GM19043 (cell line): Measurements from ENCODE around the gene SLC1A7.

Experiments
- ATAC-seq: cut with Tn5 transposase; IDR thresholded peaks from one replicate; pipeline ENCODE4 v1.9.1; 2021; ENCODE audit warnings: low read depth; ENCODE audit not compliant: unreplicated experiment

SLC1A7 gene

DNA sequence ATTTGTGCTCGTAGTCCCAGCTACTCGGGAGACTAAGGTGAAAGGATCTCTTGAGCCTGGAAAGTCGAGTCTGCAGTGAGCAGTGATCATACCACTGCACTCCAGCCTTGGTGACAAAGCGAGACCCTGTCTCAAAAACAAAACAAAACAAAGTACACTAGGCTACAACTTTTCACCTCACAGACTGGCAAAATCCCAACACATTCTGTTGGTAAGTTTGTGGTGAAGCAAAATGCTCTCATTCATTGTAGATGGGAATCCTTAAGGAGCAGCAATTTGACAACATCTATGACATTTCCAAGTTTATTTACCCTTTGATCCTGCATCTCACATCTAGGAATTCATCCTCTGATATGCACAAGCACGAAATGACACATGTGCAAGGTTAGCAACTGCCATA, 20.2 kb upstream of the SLC1A7 start:
- ATAC-seq: no peak

DNA sequence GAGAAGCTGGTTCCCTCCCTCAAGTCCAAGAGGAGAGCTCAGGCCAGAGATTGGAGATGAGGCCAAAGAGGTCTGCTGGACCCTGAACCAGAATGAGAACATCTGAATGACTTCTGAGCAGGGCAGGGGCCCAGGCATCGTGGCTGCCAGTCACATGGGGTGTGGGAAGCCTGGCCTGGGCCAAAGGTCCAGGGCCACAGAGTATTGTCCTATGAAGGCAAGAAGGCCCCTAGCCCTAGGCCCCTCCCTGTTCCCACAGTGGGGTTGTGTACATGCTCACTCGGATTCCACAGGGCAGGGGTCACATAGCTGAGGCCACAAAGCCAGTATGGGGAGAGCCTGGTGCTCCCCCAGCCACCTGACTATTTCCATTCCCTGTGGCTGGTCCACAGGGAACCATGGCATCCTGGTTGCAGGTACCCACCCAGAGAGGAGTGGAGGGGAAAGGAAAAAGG, 18.5 kb upstream of the SLC1A7 start:
- ATAC-seq: no peak

DNA sequence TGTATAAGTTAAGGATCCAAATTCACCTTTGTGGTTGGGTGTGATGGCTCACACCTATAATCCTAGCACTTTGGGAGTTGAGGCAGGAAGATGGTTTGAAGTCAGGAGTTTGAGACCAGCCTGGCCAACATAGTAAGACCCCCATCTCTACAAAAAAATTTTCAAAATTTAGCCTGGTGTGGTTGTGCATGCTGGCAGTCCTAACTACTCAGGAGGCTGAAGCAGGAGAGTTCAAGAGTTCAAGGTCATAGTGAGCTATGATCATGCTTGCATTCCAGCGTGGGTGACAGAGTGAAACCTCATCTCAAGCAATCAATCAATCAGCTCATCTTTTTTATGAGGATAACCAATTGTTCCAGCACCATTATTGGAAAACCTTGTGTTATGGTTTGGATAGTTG, 16.5 kb upstream of the SLC1A7 start:
- no peak for ATAC-seq

DNA sequence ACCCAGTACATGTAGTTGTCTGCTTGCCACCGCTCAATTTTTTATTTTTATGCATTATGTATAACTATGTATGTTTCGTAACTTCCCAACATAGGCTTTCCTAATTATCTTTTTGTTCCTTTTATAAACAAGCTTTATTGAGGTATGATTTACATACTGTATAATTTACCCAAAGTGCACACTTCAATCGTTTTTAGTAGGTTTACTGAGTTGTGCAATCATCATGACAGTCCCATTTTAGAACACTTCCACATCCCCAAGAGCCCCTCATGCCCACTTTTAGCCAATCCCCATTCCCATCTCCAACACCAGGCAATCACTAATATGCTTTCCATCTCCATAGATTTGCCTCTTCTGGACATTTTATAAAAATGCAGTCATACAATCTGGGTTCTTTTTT, 14.3 kb upstream of the SLC1A7 start:
- ATAC-seq: no peak

DNA sequence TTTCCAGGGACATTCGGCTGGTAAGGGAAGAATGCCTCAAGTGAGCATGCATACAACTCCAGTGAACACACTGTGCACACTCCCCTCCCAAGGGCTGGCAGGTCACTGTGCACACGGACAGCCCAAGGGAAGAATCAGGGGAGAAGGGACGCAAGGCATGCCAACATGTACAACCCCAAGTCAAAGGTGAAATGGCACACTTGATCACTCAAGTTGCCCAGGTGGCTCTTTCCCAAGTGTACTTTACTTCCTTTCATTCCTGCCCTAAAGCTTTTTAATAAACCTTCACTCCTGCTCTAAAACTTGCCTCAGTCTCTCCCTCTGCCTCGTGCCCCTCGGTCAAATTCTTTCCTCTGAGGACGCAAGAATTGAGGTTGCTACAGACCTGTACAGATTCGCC, 13.5 kb upstream of the SLC1A7 start:
- no peak for ATAC-seq

DNA sequence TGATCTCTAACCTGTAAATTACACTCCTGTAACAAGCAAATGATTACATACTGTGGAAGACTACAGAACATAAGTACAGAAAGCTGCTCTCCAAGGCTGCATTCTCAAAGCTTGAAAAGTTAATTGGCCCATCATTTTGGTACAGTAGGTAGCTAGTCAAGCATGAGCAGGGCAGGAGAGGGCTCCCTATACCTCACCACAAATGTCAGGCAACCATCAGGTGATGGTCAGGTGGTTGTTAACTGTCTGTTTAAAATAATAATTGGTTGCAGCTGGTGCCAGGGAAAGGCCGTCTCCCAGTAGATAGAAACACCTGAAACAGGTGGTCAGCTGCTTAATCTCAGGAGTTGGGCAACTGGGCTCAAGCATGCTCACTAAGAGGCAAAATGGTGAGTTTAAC, 13.1 kb upstream of the SLC1A7 start:
- ATAC-seq: no peak

DNA sequence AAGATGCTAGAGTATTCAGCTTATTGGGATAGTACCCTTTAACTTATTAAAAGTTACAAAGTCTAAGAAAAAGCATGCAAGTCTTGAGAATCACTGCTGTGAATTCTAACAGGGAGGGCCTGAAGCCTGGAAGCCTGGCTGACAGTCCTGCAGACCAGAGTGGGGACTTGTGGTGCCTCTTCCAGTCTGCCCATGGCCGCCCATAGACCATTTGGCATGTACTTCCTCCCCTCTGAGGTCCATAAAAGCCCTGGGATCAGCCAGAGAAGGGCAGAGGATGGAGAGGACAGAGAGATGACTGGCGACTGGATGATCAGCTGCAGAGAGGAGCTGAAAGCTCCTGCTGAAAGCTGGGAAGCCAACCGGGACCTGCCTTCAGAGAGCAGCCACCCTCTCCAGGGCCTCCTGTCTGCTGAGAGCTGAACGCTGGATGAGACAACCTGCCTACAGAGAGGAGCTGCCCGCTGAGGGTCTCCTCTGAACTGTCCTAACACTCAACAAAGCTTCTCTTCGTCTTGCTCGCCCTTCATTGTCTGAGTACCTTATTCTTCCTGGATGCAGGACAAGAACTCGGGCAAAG, 12.5 kb upstream of the SLC1A7 start:
- ATAC-seq: no peak

DNA sequence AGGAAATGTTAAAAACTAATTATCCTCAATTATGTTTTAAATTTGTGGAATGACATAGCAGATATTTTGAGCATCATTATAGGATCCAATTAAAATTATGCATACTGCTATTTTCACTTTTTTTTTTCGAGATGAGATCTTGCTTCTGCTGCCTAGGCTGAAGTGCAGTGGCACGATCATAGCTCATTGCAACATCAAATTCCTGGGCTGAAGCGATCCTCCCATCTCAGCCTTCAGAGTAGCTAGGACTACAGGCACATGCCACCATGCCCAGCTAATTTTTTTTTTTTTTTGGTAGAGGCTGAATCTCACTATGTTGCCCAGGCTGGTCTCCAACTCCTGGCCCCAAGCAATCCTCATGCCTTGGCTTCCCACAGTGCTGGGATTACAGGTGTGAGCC, 11.3 kb upstream of the SLC1A7 start:
- ATAC-seq: no peak

DNA sequence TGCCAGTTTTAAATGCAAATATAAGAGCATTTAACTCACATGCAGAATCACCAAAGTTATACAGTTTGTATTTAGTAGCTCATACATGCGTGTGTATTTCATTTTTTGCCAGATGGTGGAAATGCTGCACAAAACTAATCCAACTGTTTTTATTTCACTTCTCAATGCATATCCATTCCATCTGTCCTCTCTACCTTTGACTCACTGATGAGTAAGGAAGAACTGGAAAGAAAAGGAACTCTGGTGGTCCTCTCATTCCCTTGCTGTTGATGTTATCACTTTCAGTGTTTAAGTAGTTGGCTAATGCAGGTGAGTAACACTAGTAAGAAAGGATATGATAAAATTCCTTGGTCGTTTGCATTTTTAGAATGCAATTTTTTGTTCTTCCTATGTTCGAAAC, 5.7 kb upstream of the SLC1A7 start:
- ATAC-seq: no peak

DNA sequence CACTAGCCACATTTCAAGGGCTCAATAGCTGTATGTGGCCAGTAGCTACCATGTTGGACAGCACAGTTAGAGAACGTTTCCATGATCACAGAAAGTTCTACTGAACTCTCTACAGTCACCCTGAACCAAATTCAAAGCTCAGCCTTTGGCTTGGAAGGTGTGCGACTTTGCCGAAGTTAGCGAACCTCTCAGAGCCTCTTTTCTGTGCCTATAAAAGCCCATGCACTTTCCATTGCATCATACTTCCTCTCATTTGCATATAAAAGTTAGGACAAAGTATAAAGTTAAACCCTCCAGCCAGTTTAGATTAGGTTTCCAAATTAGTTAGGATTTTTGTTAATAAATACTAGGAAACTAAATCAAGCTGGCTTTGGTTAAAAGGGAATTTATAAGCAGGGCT, 4.7 kb upstream of the SLC1A7 start:
- ATAC-seq: no peak

DNA sequence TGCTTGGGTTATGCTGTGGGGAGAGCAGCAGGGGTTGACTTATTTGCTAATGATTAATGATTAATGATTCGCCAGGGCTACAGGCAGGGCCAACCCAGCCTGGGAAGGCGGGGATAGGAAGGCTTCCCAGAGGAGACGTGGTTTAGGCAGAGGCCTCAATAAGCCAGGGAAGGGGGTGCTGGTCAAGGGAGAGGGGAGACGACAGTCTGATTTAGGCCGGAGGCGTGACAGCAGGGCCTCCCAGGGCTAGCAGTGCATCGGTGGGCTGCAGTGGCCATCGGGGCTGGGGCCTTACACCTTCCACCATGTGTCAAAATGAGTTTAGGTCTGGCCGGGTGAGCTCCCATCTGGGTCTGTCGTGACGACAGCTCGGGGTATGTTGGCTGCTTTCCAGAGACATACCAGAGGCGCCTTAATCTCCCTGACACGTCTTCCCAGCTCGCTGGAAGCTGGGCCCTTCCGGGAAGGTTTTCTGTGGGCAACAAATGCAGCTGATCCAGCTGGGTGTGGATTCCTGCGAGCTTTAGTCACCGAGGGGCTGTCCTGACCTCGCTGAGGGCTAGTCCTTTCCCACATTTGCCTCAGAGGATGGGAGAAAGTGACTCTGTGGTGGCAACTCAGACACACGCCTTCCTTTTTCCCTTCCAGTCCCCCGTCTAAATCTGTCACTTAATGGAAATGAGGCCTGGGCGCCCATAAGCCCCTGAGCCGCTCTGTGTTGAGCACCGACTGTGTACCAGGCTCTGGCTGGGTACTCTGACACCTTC, 3.7 kb upstream of the SLC1A7 start:
- ATAC-seq: no peak

DNA sequence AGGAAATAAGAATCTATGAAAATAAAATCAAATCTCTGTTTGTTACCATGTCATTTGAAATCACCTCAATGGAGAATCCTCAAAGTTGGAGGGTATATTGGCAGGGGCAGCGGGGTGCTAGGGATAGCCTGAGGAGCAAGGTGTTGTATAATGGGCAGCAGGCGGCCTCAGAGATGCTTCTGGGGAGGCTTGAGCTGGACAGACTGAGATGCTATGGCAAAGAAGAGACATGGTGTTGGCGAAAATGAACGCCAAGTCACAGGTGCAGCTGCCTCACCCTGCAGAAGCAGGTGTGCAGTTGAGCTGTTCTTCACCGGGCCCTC, 3.1 kb upstream of the SLC1A7 start:
- ATAC-seq: no peak

DNA sequence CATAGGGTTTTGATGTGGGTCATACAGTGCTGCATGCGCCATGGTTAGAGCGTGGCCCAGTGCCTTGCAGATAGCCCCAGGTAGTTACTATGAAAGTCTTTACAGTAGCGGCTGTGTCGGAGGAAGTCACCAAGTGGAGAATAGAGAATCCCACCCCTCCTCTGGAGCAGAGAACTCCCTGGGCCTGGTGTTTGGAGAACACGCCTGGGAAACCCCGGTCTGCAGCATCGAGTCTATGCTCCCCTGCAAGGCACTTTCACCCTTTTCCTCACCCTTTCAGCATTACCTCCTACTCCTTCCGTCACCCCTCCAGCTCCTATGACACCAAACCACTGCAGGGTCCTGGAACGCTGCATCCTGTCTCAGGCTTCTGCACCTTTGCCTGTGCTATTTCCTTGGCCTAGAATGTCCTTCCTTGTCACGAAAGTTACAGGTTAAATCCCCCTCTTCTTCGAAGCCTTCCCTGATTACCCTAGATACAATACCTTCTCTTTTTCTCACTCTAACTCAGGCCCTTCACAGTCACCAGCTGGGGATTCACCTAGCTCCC, 2.7 kb upstream of the SLC1A7 start:
- no peak for ATAC-seq

DNA sequence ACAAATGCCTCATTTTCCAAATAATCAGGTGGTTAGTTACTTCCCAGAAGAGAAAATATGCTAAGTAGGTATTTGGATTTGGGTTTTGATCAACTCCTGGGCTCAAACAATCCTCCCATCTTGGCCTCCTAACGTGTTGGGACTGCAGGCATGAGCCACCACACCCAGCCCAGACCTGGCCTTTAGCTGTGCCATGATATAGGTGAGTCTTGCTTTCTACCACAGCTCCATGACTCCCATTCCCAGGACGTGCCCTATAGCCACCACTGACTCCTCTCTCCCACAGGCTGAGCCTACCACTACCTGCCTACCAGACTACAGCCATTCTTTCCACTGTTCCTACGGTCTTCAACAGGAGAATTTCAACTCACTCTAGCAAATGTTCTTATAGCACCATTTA, 1.8 kb upstream of the SLC1A7 start:
- ATAC-seq: no peak

DNA sequence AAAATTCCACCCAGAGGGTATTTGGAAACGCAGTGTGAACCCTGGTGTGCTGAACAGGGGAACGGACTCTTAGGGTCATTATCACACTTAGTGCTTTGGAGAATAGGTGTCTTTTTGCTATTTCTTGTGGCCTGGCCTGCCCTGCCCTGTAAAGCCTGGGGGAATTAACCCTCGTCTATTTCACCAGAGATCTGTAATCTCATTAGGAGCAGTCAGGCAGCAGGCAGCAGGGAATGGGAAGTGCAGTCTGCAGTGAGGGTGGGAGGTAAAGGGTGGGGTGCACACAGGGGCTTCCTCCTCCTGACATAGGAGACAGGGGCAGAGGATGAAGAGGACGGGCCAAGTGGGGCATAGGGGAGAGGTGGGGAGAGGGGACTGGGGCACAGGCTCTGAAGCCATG, 1.1 kb upstream of the SLC1A7 start:
- ATAC-seq: no peak

DNA sequence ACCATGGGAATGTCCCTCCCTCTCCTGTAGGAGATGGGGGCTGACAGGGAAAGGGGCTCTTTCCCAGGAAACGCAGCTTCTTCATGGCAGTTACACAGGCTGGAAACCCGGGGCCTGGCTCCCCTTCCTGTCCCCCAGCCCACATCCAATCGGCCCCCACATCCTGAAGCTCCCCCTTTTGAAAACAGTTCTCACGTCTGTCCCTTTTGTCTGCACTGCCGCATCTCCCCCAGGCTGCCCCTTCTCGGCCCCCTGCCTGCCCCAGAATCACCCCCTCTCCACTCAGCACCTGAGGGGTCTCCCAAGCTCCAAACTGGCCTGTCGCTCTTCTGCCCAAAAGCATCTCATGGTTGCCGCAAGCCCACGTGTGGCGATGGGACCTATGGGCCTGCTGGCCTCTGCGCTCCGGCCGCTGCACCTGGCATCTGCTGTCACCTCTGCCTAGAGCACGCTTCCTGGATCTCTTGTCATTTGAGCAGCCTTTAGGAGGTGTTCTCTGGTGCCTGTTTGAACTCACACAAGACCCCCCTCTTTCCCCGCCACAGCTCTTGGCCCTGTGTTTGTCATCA, 867 bp downstream of the SLC1A7 start:
- ATAC-seq: no peak

DNA sequence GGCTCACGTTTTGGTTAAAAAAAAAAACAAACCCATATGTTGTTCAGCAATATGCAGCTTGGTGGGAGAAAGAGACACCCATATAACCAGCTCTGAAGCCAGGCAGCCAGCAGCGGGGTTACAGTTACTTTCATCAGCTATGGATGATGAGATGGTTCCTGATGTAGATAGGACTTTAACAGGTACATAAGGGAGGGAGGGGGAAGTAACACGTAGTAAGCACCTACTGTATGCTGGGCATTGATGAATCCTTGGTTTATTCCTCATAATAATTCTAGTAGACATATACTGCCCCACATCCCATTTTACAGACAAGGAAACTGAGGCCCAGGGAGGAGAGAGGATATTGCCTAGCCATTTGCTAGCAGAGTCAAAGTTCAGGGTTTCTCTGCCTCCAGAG, 2.0 kb downstream of the SLC1A7 start:
- no peak for ATAC-seq

DNA sequence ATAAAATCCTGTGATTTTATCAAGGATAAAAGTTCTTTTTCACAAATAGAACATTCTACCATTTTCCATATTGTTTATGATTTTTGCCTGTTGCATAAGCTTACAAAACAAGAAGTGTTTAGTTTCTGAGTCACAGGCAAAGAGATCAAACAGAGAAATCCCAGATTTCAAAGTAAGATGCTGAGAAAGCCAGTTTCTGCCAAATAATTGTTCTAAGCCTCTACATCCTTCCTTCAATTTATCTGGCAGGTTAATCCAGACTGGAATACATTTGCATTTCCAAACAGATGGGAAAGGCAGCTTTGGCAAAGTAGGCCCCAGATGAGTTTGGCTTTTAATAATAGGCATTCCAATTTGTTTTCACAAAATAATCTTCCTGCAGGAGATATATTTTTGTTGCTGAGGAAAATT, 2.5 kb downstream of the SLC1A7 start:
- ATAC-seq: no peak

DNA sequence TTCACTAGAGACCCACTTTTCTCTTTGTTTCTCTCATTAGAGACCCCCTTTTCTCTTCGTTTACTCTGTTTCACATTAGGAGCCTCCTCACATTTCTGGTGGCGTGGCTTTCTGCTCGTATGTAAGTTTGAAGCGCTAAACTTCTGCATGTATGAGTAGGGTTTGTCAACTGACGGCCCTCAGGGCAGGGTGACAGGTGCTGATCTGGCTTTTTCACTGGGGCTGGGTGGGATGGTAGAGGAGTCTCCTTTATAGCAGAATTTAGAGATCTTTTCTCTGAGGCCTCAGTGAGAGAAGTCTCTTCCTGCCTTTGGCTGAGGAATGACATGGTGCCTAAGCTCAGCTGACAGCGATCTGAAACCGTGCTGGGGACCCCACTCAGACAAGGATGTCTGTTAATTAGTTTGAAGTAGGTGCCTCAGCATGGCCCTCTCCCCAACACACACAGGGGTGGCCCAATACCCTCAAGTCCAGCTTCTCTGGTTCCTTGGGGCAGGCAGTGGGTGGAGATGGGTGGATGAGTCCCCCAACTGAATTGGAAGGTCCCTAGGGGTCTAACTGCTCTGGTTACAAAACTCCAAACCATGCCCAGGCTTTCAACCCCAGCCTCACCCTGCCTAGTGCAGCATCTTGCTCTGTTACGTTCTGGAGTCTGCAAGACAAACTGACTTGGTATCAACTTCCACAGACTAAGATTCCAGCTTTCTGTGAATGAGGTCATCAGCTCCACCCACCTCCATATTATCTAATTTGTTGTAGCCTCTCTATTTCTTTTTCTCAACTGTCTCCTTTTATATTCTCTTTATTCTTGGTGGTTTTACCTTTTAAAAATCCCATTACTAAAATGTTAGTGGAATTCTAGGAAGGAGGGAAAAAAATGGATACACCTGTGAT, 3.2 kb downstream of the SLC1A7 start:
- ATAC-seq: no peak

DNA sequence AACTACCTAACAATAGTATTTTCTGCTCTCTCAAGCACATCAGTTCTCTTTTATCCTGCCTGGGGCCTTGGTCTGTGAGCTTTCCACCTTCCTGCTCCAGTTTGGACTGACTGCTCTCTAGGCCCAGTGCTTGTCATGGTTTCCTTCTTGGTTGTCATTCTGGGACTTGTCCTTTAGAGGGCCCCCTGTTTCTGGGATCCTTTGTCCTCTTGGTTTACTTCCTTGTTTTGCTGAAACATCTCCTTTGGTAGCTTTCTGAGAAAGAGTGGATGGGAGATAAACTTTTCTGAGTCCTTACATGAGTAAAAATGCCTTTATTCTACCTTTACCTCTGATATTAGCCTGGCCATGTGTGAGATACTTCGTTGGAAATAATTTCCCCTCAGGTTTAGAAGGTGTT, 4.7 kb downstream of the SLC1A7 start:
- no peak for ATAC-seq

DNA sequence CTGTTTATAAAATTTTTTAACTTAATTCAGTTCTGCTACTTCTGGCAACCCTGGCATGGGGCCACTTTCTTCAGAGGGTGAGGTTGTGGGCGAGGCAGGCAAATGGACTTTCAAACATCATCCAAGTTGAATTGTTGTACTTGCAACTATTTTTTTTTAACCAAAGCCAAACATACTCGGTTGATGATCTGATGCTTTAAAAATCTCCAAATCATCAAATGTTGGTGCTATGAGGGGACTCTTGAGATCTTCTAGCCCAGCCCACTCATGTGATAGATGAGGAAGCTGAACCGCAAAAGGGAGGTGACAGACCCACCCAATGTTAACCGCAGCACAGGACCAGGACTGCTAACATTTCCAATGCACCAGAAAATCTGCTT, 6.7 kb downstream of the SLC1A7 start:
- ATAC-seq: no peak
